IMR-90 (cell line): ENCODE data around the gene LAMB3. TPM values are rescaled to one million over a fixed set of nuclear protein-coding genes. Genes with fewer than 3 reads are reported as not detected.

Experiments used
- ATAC-seq: fragments of 200-7000 bp; cut with Tn5 transposase; 2 replicates; pipeline ENCODE4 v1.9.1; 2020; ENCODE audit warnings: low read depth, mild to moderate bottlenecking, moderate library complexity
- BruUV-seq: library from RNA; stranded (reverse); fragments of 400-500 nt; replicated peaks from 2 replicates; lab custom pipeline; 2021; lab: Mats Ljungman, UMichigan
- CTCF ChIA-PET: fragments of 300-600 bp; formaldehyde crosslinking; extraction: SDS; loops from one replicate; lab custom pipeline; 2021; ENCODE audit warnings: antibody characterized with exemption; lab: Yijun Ruan, JAX
- POLR2A ChIA-PET: fragments of 300-600 bp; sonication (Branson Sonifier 250); formaldehyde crosslinking; loops from one replicate; lab custom pipeline; 2022; ENCODE audit warnings: antibody characterized with exemption; ENCODE audit not compliant: unreplicated experiment; lab: Charles Lee
- DNase-seq: peaks from one replicate; pipeline ENCODE4 v3.0.0; 2013
- H2AFZ ChIP-seq: replicated peaks from 2 replicates; pipeline ENCODE3; 2013; ENCODE audit warnings: low read length, mild to moderate bottlenecking; ENCODE audit not compliant: poor library complexity
- H2AK5ac ChIP-seq: 2 replicates; pipeline ENCODE4 v1.6.1; 2013; ENCODE audit warnings: low read depth, low read length, inconsistent platforms
- H2AK9ac ChIP-seq: replicated peaks from 2 replicates; pipeline ENCODE3; 2013; ENCODE audit warnings: mild to moderate bottlenecking, low read depth, low read length, moderate library complexity; ENCODE audit not compliant: poor library complexity
- H2BK120ac ChIP-seq: 2 replicates; pipeline ENCODE4 v1.6.1; 2013; ENCODE audit warnings: low read depth, low read length, inconsistent platforms
- H2BK15ac ChIP-seq: 3 replicates; pipeline ENCODE4 v1.6.1; 2013; ENCODE audit warnings: low read depth, low read length, inconsistent platforms
- H2BK20ac ChIP-seq: 2 replicates; pipeline ENCODE4 v1.6.1; 2013; ENCODE audit warnings: low read depth, mild to moderate bottlenecking, inconsistent platforms, low read length, moderate library complexity
- H2BK5ac ChIP-seq: 2 replicates; pipeline ENCODE4 v1.6.1; 2013; ENCODE audit warnings: mild to moderate bottlenecking, low read depth, low read length, inconsistent platforms; ENCODE audit not compliant: poor library complexity, severe bottlenecking
- H3K14ac ChIP-seq: replicated peaks from 2 replicates; pipeline ENCODE4 v1.6.1; 2013; ENCODE audit warnings: low read depth, low read length, inconsistent platforms
- H3K18ac ChIP-seq: 2 replicates; pipeline ENCODE4 v1.6.1; 2013; ENCODE audit warnings: low read depth, low read length, control low read depth
- H3K23ac ChIP-seq: 2 replicates; pipeline ENCODE4 v1.6.1; 2013; ENCODE audit warnings: low read depth, low read length, inconsistent platforms
- H3K27ac ChIP-seq: 2 replicates; pipeline ENCODE4 v1.5.1; 2013; ENCODE audit warnings: mild to moderate bottlenecking, control low read depth, low read length; ENCODE audit not compliant: insufficient read depth
- H3K27me3 ChIP-seq: 2 replicates; pipeline ENCODE4 v1.6.1; 2013; ENCODE audit warnings: low read length; ENCODE audit not compliant: control insufficient read depth, insufficient read depth
- H3K36me3 ChIP-seq: 2 replicates; pipeline ENCODE4 v1.6.1; 2013; ENCODE audit warnings: low read length, mixed read lengths; ENCODE audit not compliant: control insufficient read depth, insufficient read depth
- H3K4ac ChIP-seq: 2 replicates; pipeline ENCODE4 v1.6.1; 2013; ENCODE audit warnings: low read depth, low read length, inconsistent platforms
- H3K4me1 ChIP-seq: 2 replicates; pipeline ENCODE4 v1.6.1; 2013; ENCODE audit warnings: low read length, mixed read lengths; ENCODE audit not compliant: control insufficient read depth, insufficient read depth
- H3K4me2 ChIP-seq: 2 replicates; pipeline ENCODE4 v1.6.1; 2013; ENCODE audit warnings: low read depth, mild to moderate bottlenecking, control low read depth, low read length, moderate library complexity
- H3K4me3 ChIP-seq: 2 replicates; pipeline ENCODE4 v1.5.1; 2013; ENCODE audit warnings: low read depth, mild to moderate bottlenecking, control low read depth, low read length, moderate library complexity; ENCODE audit not compliant: insufficient read depth
- H3K56ac ChIP-seq: 2 replicates; pipeline ENCODE4 v1.6.1; 2013; ENCODE audit warnings: low read length, inconsistent platforms; ENCODE audit not compliant: insufficient read depth; ENCODE audit errors: extremely low read depth
- H3K79me1 ChIP-seq, 2 experiments: 2 replicates each; pipeline ENCODE4 v1.6.1; 2013; ENCODE audit warnings: low read length in 2 of 2, inconsistent platforms in 1 of 2, low read depth in 1 of 2
- H3K9ac ChIP-seq: 2 replicates; pipeline ENCODE4 v1.6.1; 2013; ENCODE audit warnings: low read depth, low read length, control low read depth
- H3K9me1 ChIP-seq: 2 replicates; pipeline ENCODE4 v1.6.1; 2013; ENCODE audit warnings: low read length, inconsistent platforms; ENCODE audit not compliant: insufficient read depth
- H3K9me3 ChIP-seq: 2 replicates; pipeline ENCODE4 v1.6.1; 2013; ENCODE audit warnings: low read length; ENCODE audit not compliant: control insufficient read depth, insufficient read depth
- H4K20me1 ChIP-seq: 2 replicates; pipeline ENCODE4 v1.6.1; 2013; ENCODE audit warnings: low read length, inconsistent platforms; ENCODE audit not compliant: insufficient read depth
- H4K5ac ChIP-seq: 2 replicates; pipeline ENCODE4 v1.6.1; 2013; ENCODE audit warnings: mild to moderate bottlenecking, low read depth, low read length, control low read depth
- H4K8ac ChIP-seq, 2 experiments: 2 replicates each; pipeline ENCODE4 v1.6.1; 2013; ENCODE audit warnings: low read depth in 2 of 2, low read length in 2 of 2, control low read depth in 1 of 2, inconsistent platforms in 1 of 2
- H4K91ac ChIP-seq: 2 replicates; pipeline ENCODE4 v1.6.1; 2013; ENCODE audit warnings: low read depth, low read length, inconsistent platforms; ENCODE audit not compliant: insufficient read depth
- CEBPB ChIP-seq: IDR thresholded peaks from 2 replicates; pipeline ENCODE4 v1.6.1; 2012; ENCODE audit warnings: low read depth, low read length, improper control_type of control experiment
- CTCF ChIP-seq: conservative IDR thresholded peaks from 2 replicates; pipeline ENCODE4 v1.5.1; 2012; ENCODE audit warnings: mild to moderate bottlenecking, low read depth, low read length, improper control_type of control experiment
- FOS ChIP-seq: fragments of 150-350 bp; IDR thresholded peaks from 2 replicates; pipeline ENCODE4 v1.6.1; 2016; ENCODE audit warnings: low read depth, low read length
- MAFK ChIP-seq: IDR thresholded peaks from 2 replicates; pipeline ENCODE4 v1.6.1; 2012; ENCODE audit warnings: low read depth, low read length, improper control_type of control experiment
- MAZ ChIP-seq: IDR thresholded peaks from 2 replicates; pipeline ENCODE4 v1.6.1; 2012; ENCODE audit warnings: low read depth, mild to moderate bottlenecking, low read length, improper control_type of control experiment, moderate library complexity, borderline replicate concordance
- MXI1 ChIP-seq: IDR thresholded peaks from 2 replicates; pipeline ENCODE4 v1.6.1; 2012; ENCODE audit warnings: low read depth, mild to moderate bottlenecking, low read length, moderate library complexity, borderline replicate concordance
- NFE2L2 ChIP-seq: fragments of 150-350 bp; IDR thresholded peaks from 2 replicates; pipeline ENCODE4 v1.6.1; 2016; ENCODE audit warnings: low read depth, mild to moderate bottlenecking, low read length
- POLR2A ChIP-seq: IDR thresholded peaks from 2 replicates; pipeline ENCODE4 v1.6.1; 2012; ENCODE audit warnings: mild to moderate bottlenecking, low read depth, low read length
- RAD21 ChIP-seq: IDR thresholded peaks from 2 replicates; pipeline ENCODE4 v1.6.1; 2012; ENCODE audit warnings: low read length, improper control_type of control experiment
- RCOR1 ChIP-seq: IDR thresholded peaks from 2 replicates; pipeline ENCODE4 v1.6.1; 2012; ENCODE audit warnings: mild to moderate bottlenecking, low read length, improper control_type of control experiment; ENCODE audit not compliant: insufficient replicate concordance
- RFX5 ChIP-seq: IDR thresholded peaks from 2 replicates; pipeline ENCODE4 v1.8.0; 2012; ENCODE audit warnings: low read depth, mild to moderate bottlenecking, low read length, moderate library complexity
- SMC3 ChIP-seq: fragments of 150-350 bp; IDR thresholded peaks from 2 replicates; pipeline ENCODE4 v1.6.1; 2016; ENCODE audit warnings: low read depth, mild to moderate bottlenecking, antibody characterized with exemption, low read length, moderate library complexity
- WGBS, 2 experiments: methylation state at CpG; one replicate each; pipeline versions ENCODE4 v1.1.5 to v1.1.7; 2013; ENCODE audit warnings: missing lambda C conversion rate in 2 of 2; ENCODE audit not compliant: insufficient read length in 1 of 2; ENCODE audit errors: extremely low coverage in 2 of 2; 5-methylcytosine and 5-hydroxymethylcytosine counted together
- dilution Hi-C: fragments of 300-500 bp; cut with HindIII; formaldehyde crosslinking; loops from one replicate; pipeline ENCODE4 v1.14.3; 2018; ENCODE audit warnings: low sequenced_read_pairs; ENCODE audit not compliant: unreplicated experiment
- in situ Hi-C: fragments of 300-500 bp; cut with MboI; formaldehyde crosslinking; loops from 3 replicates; pipeline ENCODE4 v1.14.3; 2019; ENCODE audit warnings: low sequenced_read_pairs, inconsistent platforms, mixed read lengths
- intact Hi-C: fragments of 100-400 bp; cut with micrococcal nuclease; formaldehyde crosslinking; loops from 2 replicates; pipeline ENCODE4 v1.10.0; 2022
- polyA plus RNA-seq, 3 experiments: library from polyadenylated mRNA; depleted of rRNA; stranded (reverse); fragments of >200 nt; gene quantifications; 2 replicates each; pipeline ENCODE4 v1.2.3, GENCODE V29; 2012; ENCODE audit warnings: low replicate concordance in 1 of 3
- total RNA-seq: library from RNA; depleted of rRNA; stranded (reverse); fragments of >200 nt; gene quantifications from 2 replicates; pipeline ENCODE4 v1.2.3, GENCODE V29; 2012
- TF ChIP-seq, protein P1 (sequence below): fragments of 150-350 bp; IDR thresholded peaks from 2 replicates; pipeline ENCODE4 v1.6.1; 2016; ENCODE audit warnings: low read depth, mild to moderate bottlenecking, low read length, moderate library complexity, borderline replicate concordance

Gene LAMB3
- total and polyA plus RNA-seq, 2 of the 4 experiments (the other 2 are of a cell fraction): 0.72 to 2.1 TPM

GRCh38 chr1:209661071-209661470 lies 8.8 kb upstream of the LAMB3 start:
- H2BK20ac ChIP-seq: no peak overlapping the region

More at GRCh38 chr1:209661071-209661470, 8.8 kb upstream of the LAMB3 start:
- Histone ChIP-seq H3K4me3 (no peak overlapping the region), H3K56ac (no peak overlapping the region), H4K91ac (no peak overlapping the region), H3K18ac (no peak overlapping the region), H4K8ac (no peak overlapping the region), H2BK15ac (no peak overlapping the region), H3K9me3 (no peaks in the 10 kb centered on the region), H3K9me1 (no peaks in the 10 kb centered on the region; the same call in 1 of the 2 replicates), H3K4me2 (no peak overlapping the region), H3K27ac (no peak overlapping the region), H2AK9ac (no peak overlapping the region), H2BK5ac (no peak overlapping the region), H3K9ac (no peak overlapping the region), H3K36me3 (no peaks in the 10 kb centered on the region), H3K4ac (no peak overlapping the region), H2BK120ac (no peak overlapping the region), H2AK5ac (no peak overlapping the region), H4K20me1 (no peaks in the 10 kb centered on the region), H4K5ac (no peak overlapping the region), H2AFZ (no peak overlapping the region), H3K27me3 (no peaks in the 10 kb centered on the region), H3K14ac (no peak overlapping the region), H3K79me1 (no peaks in the 10 kb centered on the region), H3K4me1 (no peaks in the 10 kb centered on the region), H3K23ac (no peak overlapping the region)
- TF ChIP-seq RFX5 (no peak), MXI1 (no peak), SMC3 (no peak), MAFK (no peak), POLR2A (no peak), FOS (no peak), RAD21 (no peak), CEBPB (no peak), RCOR1 (no peak), NFE2L2 (no peak), CTCF (no peak), MAZ (no peak)
- TF ChIP-seq, protein P1, sequence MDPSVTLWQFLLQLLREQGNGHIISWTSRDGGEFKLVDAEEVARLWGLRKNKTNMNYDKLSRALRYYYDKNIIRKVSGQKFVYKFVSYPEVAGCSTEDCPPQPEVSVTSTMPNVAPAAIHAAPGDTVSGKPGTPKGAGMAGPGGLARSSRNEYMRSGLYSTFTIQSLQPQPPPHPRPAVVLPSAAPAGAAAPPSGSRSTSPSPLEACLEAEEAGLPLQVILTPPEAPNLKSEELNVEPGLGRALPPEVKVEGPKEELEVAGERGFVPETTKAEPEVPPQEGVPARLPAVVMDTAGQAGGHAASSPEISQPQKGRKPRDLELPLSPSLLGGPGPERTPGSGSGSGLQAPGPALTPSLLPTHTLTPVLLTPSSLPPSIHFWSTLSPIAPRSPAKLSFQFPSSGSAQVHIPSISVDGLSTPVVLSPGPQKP: no peak
- DNase-seq (no peak), ATAC-seq (no peak)
- intact Hi-C loops: no loop called here
- dilution Hi-C loops: no loop called here
- no TSS peak for BruUV-seq
- no CpG with 5 or more reads among the region's 1 CpG for WGBS, 2 experiments
- in situ Hi-C loops: no loop called here
- CTCF ChIA-PET: no interaction called here
- POLR2A ChIA-PET: no interaction called here
